C4-2B (cell line): ENCODE measurements around the gene ZDHHC11B.
"Not testable (repeated sequence)": the region's sequence is repeated elsewhere in the genome, so short reads cannot be mapped to it uniquely, and the experiment has no call there.

ENCODE experiments used
- ZFX ChIP-seq: fragments of 450-650 bp; IDR thresholded peaks from 2 replicates; pipeline ENCODE4 v1.6.1; 2017
- TF ChIP-seq, protein P1 (sequence below): fragments of 450-650 bp; conservative IDR thresholded peaks from 2 replicates; pipeline ENCODE4 v1.5.1; 2017; ENCODE audit warnings: mild to moderate bottlenecking

- TF ChIP-seq, protein P1, sequence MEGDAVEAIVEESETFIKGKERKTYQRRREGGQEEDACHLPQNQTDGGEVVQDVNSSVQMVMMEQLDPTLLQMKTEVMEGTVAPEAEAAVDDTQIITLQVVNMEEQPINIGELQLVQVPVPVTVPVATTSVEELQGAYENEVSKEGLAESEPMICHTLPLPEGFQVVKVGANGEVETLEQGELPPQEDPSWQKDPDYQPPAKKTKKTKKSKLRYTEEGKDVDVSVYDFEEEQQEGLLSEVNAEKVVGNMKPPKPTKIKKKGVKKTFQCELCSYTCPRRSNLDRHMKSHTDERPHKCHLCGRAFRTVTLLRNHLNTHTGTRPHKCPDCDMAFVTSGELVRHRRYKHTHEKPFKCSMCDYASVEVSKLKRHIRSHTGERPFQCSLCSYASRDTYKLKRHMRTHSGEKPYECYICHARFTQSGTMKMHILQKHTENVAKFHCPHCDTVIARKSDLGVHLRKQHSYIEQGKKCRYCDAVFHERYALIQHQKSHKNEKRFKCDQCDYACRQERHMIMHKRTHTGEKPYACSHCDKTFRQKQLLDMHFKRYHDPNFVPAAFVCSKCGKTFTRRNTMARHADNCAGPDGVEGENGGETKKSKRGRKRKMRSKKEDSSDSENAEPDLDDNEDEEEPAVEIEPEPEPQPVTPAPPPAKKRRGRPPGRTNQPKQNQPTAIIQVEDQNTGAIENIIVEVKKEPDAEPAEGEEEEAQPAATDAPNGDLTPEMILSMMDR, result not testable (repeated sequence)
- not testable (repeated sequence) for TF ChIP-seq ZFX
These were observed 68.9 kb downstream of the ZDHHC11B start for GRCh38 chr5:715636-716035.
